Activated T-cell treated with anti-CD3 and anti-CD28 coated beads for 48 hours (primary cell): ENCODE data around the gene GRWD1.
"Not testable (repeated sequence)": the region's sequence is repeated elsewhere in the genome, so short reads cannot be mapped to it uniquely, and the experiment has no call there.

ENCODE experiments used
- DNase-seq: peaks from one replicate; pipeline ENCODE4 v3.0.0-alpha.2; 2020; ENCODE audit warnings: low read depth

Gene GRWD1

GRCh38 chr19:48480183-48480557 lies 34.4 kb downstream of the GRWD1 start:
- no peak for DNase-seq

GRCh38 chr19:48480558-48481500 lies 35.0 kb downstream of the GRWD1 start:
- DNase-seq: peak; percentile 47

GRCh38 chr19:48481846-48482639 lies 36.3 kb downstream of the GRWD1 start:
- DNase-seq: no peak

- no peak for DNase-seq
These were observed 37.5 kb downstream of the GRWD1 start for GRCh38 chr19:48483301-48483700.

GRCh38 chr19:48484247-48484893 lies 38.6 kb downstream of the GRWD1 start:
- DNase-seq: no peak

GRCh38 chr19:48484931-48485612 lies 39.3 kb downstream of the GRWD1 start:
- DNase-seq: no peak

- DNase-seq: not testable (repeated sequence)
These were observed 40.9 kb downstream of the GRWD1 start for GRCh38 chr19:48486706-48487105.

- no peak for DNase-seq
These were observed 41.8 kb downstream of the GRWD1 start for GRCh38 chr19:48487544-48487943.

- DNase-seq: no peak
These were observed 42.2 kb downstream of the GRWD1 start for GRCh38 chr19:48487948-48488347.

- DNase-seq: not testable (repeated sequence)
These were observed 42.7 kb downstream of the GRWD1 start for GRCh38 chr19:48488478-48488877.

GRCh38 chr19:48489608-48490216 lies 43.9 kb downstream of the GRWD1 start:
- peak; percentile 85 for DNase-seq

- DNase-seq: peak; percentile 43
These were observed 45.4 kb downstream of the GRWD1 start for GRCh38 chr19:48490981-48491792.

GRCh38 chr19:48491793-48492123 lies 46.0 kb downstream of the GRWD1 start:
- DNase-seq: no peak

- DNase-seq: peak; percentile 86
These were observed 47.3 kb downstream of the GRWD1 start for GRCh38 chr19:48492925-48493717.

GRCh38 chr19:48493718-48494401 lies 48.1 kb downstream of the GRWD1 start:
- DNase-seq: no peak

- DNase-seq: no peak
These were observed 49.6 kb downstream of the GRWD1 start for GRCh38 chr19:48495396-48495795.

GRCh38 chr19:48496959-48497727 lies 51.4 kb downstream of the GRWD1 start:
- DNase-seq: no peak
